Activated CD4-positive, alpha-beta T cell treated with anti-CD3 and anti-CD28 coated beads, Interleukin-2, Interleukin-6, amounts not matched to agents 100 ng/mL and 50 ng/mL, durations not matched to agents 16 hours and 8 hours (primary cell): ENCODE results near the gene CDC25B.
"Not testable (repeated sequence)": the region's sequence is repeated elsewhere in the genome, so short reads cannot be mapped to it uniquely, and the experiment has no call there.

Source experiments
- DNase-seq: peaks from one replicate; pipeline ENCODE4 v3.0.0-alpha.2; 2020

CDC25B gene

GRCh38 chr20:3808544-3808943 is 12.4 kb downstream of the CDC25B start:
- no peak for DNase-seq

GRCh38 chr20:3811467-3812258 is 15.6 kb downstream of the CDC25B start:
- peak; percentile 96 for DNase-seq

GRCh38 chr20:3812259-3812681 is 16.2 kb downstream of the CDC25B start:
- DNase-seq: no peak

GRCh38 chr20:3812975-3813847 is 17.1 kb downstream of the CDC25B start:
- DNase-seq: no peak

GRCh38 chr20:3813848-3814581 is 17.9 kb downstream of the CDC25B start:
- DNase-seq: no peak

- no peak for DNase-seq
These were observed 18.9 kb downstream of the CDC25B start for GRCh38 chr20:3814928-3815495.

GRCh38 chr20:3815703-3816315 is 19.7 kb downstream of the CDC25B start:
- peak; percentile 56 for DNase-seq

GRCh38 chr20:3818155-3819151 is 22.3 kb downstream of the CDC25B start:
- DNase-seq: peak; percentile 36

- no peak for DNase-seq
These were observed 23.4 kb downstream of the CDC25B start for GRCh38 chr20:3819411-3820047.

GRCh38 chr20:3820048-3820900 is 24.2 kb downstream of the CDC25B start, which contains the start of gene AP5S1:
Gene AP5S1 (plus strand): TSS chr20:3820547. CDS start chr20:3822118, 1,571 bp downstream.
- DNase-seq: peak; percentile 97

- DNase-seq: no peak
These were observed 25.0 kb downstream of the CDC25B start for GRCh38 chr20:3820901-3821727.

GRCh38 chr20:3821996-3822395 is 25.9 kb downstream of the CDC25B start:
- DNase-seq: no peak

GRCh38 chr20:3823881-3824280 is 27.8 kb downstream of the CDC25B start:
- DNase-seq: no peak

GRCh38 chr20:3825526-3825925 is 29.4 kb downstream of the CDC25B start:
- no peak for DNase-seq

GRCh38 chr20:3826420-3826819 is 30.3 kb downstream of the CDC25B start:
- DNase-seq: no peak

- DNase-seq: no peak
These were observed 32.7 kb downstream of the CDC25B start for GRCh38 chr20:3828798-3829197.

- DNase-seq: not testable (repeated sequence)
These were observed 33.8 kb downstream of the CDC25B start for GRCh38 chr20:3829891-3830290.

- DNase-seq: no peak
These were observed 40.0 kb downstream of the CDC25B start for GRCh38 chr20:3836132-3836531.

- DNase-seq: no peak
These were observed 43.2 kb downstream of the CDC25B start for GRCh38 chr20:3839328-3839727.
